ENCODE results near the gene FGGY.

DNA sequence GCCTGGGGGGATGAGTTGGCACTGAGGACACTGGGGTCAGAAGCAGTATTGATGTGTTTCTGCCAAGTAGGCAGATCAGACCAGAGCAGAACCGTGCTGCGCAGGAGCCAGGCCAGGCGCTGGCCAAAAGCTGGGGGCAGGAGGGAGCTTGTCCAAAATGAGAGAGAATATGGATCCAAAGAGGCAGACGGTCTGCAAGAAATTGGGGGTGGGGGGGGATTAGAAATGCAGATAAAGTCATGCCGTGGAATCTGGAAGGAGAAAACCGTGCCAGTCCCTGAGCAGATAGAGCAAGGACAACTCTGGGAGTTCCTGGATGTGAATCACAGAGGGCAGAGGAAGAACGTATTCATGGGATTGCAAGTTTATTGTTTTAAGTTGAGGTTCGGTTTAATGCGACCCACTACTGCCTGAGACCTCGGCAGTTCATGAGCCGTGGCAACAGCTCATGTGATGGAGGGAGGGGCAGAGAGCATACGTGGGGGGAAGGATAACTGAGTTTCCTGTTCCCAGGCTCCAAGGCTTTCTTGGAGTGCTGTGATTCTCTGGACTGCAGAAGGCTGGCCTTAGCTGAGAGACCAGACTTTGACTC, 224.0 kb downstream of the FGGY start:
- TF ChIP-seq, protein P1, sequence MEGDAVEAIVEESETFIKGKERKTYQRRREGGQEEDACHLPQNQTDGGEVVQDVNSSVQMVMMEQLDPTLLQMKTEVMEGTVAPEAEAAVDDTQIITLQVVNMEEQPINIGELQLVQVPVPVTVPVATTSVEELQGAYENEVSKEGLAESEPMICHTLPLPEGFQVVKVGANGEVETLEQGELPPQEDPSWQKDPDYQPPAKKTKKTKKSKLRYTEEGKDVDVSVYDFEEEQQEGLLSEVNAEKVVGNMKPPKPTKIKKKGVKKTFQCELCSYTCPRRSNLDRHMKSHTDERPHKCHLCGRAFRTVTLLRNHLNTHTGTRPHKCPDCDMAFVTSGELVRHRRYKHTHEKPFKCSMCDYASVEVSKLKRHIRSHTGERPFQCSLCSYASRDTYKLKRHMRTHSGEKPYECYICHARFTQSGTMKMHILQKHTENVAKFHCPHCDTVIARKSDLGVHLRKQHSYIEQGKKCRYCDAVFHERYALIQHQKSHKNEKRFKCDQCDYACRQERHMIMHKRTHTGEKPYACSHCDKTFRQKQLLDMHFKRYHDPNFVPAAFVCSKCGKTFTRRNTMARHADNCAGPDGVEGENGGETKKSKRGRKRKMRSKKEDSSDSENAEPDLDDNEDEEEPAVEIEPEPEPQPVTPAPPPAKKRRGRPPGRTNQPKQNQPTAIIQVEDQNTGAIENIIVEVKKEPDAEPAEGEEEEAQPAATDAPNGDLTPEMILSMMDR (IDR thresholded peaks at IDR 0.05) = no peak
- no peak for TF ChIP-seq ETV6 (CRISPR knock-in tag; IDR thresholded peaks at IDR 0.05)
- TF ChIP-seq, protein P2, sequence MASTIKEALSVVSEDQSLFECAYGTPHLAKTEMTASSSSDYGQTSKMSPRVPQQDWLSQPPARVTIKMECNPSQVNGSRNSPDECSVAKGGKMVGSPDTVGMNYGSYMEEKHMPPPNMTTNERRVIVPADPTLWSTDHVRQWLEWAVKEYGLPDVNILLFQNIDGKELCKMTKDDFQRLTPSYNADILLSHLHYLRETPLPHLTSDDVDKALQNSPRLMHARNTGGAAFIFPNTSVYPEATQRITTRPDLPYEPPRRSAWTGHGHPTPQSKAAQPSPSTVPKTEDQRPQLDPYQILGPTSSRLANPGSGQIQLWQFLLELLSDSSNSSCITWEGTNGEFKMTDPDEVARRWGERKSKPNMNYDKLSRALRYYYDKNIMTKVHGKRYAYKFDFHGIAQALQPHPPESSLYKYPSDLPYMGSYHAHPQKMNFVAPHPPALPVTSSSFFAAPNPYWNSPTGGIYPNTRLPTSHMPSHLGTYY (CRISPR knock-in tag; IDR thresholded peaks at IDR 0.05) = no peak
- no peak for TF ChIP-seq ZNF121 (CRISPR knock-in tag; IDR thresholded peaks at IDR 0.05)
- TF ChIP-seq, protein P3, sequence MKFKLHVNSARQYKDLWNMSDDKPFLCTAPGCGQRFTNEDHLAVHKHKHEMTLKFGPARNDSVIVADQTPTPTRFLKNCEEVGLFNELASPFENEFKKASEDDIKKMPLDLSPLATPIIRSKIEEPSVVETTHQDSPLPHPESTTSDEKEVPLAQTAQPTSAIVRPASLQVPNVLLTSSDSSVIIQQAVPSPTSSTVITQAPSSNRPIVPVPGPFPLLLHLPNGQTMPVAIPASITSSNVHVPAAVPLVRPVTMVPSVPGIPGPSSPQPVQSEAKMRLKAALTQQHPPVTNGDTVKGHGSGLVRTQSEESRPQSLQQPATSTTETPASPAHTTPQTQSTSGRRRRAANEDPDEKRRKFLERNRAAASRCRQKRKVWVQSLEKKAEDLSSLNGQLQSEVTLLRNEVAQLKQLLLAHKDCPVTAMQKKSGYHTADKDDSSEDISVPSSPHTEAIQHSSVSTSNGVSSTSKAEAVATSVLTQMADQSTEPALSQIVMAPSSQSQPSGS (CRISPR knock-in tag; IDR thresholded peaks at IDR 0.05; ENCODE audit: borderline replicate concordance, low read depth) = no peak
- TF ChIP-seq, protein P4, sequence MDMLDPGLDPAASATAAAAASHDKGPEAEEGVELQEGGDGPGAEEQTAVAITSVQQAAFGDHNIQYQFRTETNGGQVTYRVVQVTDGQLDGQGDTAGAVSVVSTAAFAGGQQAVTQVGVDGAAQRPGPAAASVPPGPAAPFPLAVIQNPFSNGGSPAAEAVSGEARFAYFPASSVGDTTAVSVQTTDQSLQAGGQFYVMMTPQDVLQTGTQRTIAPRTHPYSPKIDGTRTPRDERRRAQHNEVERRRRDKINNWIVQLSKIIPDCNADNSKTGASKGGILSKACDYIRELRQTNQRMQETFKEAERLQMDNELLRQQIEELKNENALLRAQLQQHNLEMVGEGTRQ (CRISPR knock-in tag; IDR thresholded peaks at IDR 0.05) = no peak
- no peak for TF ChIP-seq ESRRA (CRISPR knock-in tag; IDR thresholded peaks at IDR 0.05; ENCODE audit: borderline replicate concordance)
- no peak for TF ChIP-seq CREB1 (CRISPR knock-in tag; IDR thresholded peaks at IDR 0.05)
- TF ChIP-seq IRF2 (CRISPR knock-in tag; IDR thresholded peaks at IDR 0.05; ENCODE audit: borderline replicate concordance, low read depth) = no peak
- TF ChIP-seq GRHL2 (CRISPR knock-in tag; IDR thresholded peaks at IDR 0.05; ENCODE audit: insufficient replicate concordance, severe bottlenecking) = no peak
- TF ChIP-seq, protein P5, sequence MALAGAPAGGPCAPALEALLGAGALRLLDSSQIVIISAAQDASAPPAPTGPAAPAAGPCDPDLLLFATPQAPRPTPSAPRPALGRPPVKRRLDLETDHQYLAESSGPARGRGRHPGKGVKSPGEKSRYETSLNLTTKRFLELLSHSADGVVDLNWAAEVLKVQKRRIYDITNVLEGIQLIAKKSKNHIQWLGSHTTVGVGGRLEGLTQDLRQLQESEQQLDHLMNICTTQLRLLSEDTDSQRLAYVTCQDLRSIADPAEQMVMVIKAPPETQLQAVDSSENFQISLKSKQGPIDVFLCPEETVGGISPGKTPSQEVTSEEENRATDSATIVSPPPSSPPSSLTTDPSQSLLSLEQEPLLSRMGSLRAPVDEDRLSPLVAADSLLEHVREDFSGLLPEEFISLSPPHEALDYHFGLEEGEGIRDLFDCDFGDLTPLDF (CRISPR knock-in tag; IDR thresholded peaks at IDR 0.05) = no peak
- TF ChIP-seq, protein P6, sequence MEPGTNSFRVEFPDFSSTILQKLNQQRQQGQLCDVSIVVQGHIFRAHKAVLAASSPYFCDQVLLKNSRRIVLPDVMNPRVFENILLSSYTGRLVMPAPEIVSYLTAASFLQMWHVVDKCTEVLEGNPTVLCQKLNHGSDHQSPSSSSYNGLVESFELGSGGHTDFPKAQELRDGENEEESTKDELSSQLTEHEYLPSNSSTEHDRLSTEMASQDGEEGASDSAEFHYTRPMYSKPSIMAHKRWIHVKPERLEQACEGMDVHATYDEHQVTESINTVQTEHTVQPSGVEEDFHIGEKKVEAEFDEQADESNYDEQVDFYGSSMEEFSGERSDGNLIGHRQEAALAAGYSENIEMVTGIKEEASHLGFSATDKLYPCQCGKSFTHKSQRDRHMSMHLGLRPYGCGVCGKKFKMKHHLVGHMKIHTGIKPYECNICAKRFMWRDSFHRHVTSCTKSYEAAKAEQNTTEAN (CRISPR knock-in tag; IDR thresholded peaks at IDR 0.05) = no peak

Measured in WTC11 (cell line).